ENCODE measurements around the gene SELENOO.

GRCh38 chr22:50175191-50175461 lies 25.7 kb upstream of the SELENOO start:
- TF ChIP-seq CTCF (IDR thresholded peaks at IDR 0.05; ENCODE audit: poor library complexity) (no peak), EZH2phosphoT487 (IDR thresholded peaks at IDR 0.05; ENCODE audit: low read depth, severe bottlenecking, unreplicated experiment) (no peak), EZH2 (IDR thresholded peaks at IDR 0.05; ENCODE audit: borderline replicate concordance) (no peak)

Data from hepatocyte (in vitro differentiated cells).